ENCODE results near the gene ZFY.

Gene ZFY

GRCh38 chrY:2952912-2953311 is 17.7 kb downstream of the ZFY start:
- TF ChIP-seq CTCF (IDR thresholded peaks at IDR 0.05; ENCODE audit: low read depth, low read length), result no peak
- H3K4me3 ChIP-seq (ENCODE audit: low read depth, low read length), result no peak overlapping the region

- TF ChIP-seq CTCF (IDR thresholded peaks at IDR 0.05; ENCODE audit: low read depth, low read length), result no peak
These were observed 19.6 kb downstream of the ZFY start for GRCh38 chrY:2954735-2955134.

DNA sequence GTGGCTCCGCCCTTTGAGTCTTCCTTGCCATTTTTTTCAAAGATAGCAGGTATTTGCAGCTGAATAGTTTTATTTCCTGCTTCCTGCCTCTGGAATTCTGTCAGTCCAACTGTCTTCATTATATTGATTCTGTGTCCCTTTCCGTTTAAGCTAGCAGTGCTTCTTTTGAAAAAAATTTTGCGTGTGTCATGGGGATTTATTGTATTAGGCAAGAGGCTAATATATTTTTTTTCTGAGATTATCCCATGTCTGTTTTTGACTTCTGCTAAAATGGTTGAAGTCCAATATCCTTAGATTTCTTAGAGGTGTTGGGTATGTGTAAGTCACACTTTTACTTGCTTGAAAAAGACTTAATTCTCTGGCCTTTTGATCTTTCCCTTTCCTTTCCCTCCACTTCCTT is 20.4 kb downstream of the ZFY start:
- TF ChIP-seq CTCF (IDR thresholded peaks at IDR 0.05; ENCODE audit: low read depth, low read length), result no peak
- no peak overlapping the region for H3K4me3 ChIP-seq (ENCODE audit: low read depth, low read length)

More at GRCh38 chrY:2954735-2955134, 19.6 kb downstream of the ZFY start:
- no peak overlapping the region for H3K4me3 ChIP-seq (ENCODE audit: low read depth, low read length)

- TF ChIP-seq CTCF (IDR thresholded peaks at IDR 0.05; ENCODE audit: low read depth, low read length), result no peak
- H3K4me3 ChIP-seq (ENCODE audit: low read depth, low read length), result no peak overlapping the region
These were observed 26.9 kb downstream of the ZFY start for GRCh38 chrY:2962061-2962460.

DNA sequence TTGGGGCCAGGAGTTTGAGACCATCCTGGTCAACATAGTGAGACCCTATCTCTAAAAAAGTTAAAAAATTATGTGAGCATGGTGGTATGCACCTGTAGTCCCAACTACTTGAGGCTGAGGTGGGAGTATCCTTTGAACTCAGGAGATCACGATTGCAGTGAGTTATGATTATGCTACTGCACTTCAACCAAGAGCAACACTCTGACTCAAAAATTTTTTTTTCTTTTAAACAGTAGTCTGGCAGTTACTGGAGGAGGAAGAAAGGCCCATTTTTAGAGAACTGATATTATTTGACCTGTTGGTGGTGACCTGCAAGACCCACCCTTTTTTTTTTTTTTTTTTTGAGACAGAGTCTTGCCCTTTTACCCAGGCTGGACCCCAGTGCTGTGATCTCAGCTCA is 29.6 kb downstream of the ZFY start:
- no peak for TF ChIP-seq CTCF (IDR thresholded peaks at IDR 0.05; ENCODE audit: low read depth, low read length)
- no peak overlapping the region for H3K4me3 ChIP-seq (ENCODE audit: low read depth, low read length)

- TF ChIP-seq CTCF (IDR thresholded peaks at IDR 0.05; ENCODE audit: low read depth, low read length), result no peak
- H3K4me3 ChIP-seq (ENCODE audit: low read depth, low read length), result no peak overlapping the region
These were observed 30.4 kb downstream of the ZFY start for GRCh38 chrY:2965629-2966028.

GRCh38 chrY:2969561-2969960 is 34.4 kb downstream of the ZFY start:
- H3K4me3 ChIP-seq (ENCODE audit: low read depth, low read length), result no peak overlapping the region
- no peak for TF ChIP-seq CTCF (IDR thresholded peaks at IDR 0.05; ENCODE audit: low read depth, low read length)
